Measurements from ENCODE around the gene GTF2F1. TPM values are rescaled to one million over a fixed set of nuclear protein-coding genes. Genes with fewer than 3 reads are reported as not detected.
"Not testable (repeated sequence)": the region's sequence is repeated elsewhere in the genome, so short reads cannot be mapped to it uniquely, and the experiment has no call there.

GTF2F1 gene
- polyA plus RNA-seq = 25.4 TPM

GRCh38 chr19:6393074-6393982, at the start of gene GTF2F1:
TSS of gene GTF2F1 (minus strand) at chr19:6393164. CDS start at chr19:6392995, 169 bp downstream.
- Mint-ChIP-seq H3K36me3 (peaks cover 6% of the 10 kb centered on the region), H3K4me1 (peaks cover 14 to 22% (median 16%) of the 10 kb centered on the region in 3 donors), H3K9me3 (no peaks in the 10 kb centered on the region), H3K27me3 (no peaks in the 10 kb centered on the region), H3K27ac (peak within 1 kb of the TSS; percentile 97 to 100 (median 99)), H3K4me3 (peak within 1 kb of the TSS; percentile 95 to 100 (median 98))

- Mint-ChIP-seq H3K4me3 (no peak overlapping the region), H3K9me3 (peaks cover 0 to 9% (median 1%) of the 10 kb centered on the region in 3 donors), H3K4me1 (peaks cover 0 to 2% (median 0%) of the 10 kb centered on the region in 3 donors), H3K36me3 (peaks cover 4% of the 10 kb centered on the region), H3K27me3 (no peaks in the 10 kb centered on the region), H3K27ac (no peak overlapping the region)
Observed at GRCh38 chr19:6442087-6442688, 49.2 kb upstream of the GTF2F1 start.

GRCh38 chr19:6440905-6441304, 47.9 kb upstream of the GTF2F1 start:
- no peaks in the 10 kb centered on the region for H3K27me3 Mint-ChIP-seq
- peaks cover 4% of the 10 kb centered on the region for H3K36me3 Mint-ChIP-seq
- H3K4me3 Mint-ChIP-seq = no peak overlapping the region
- H3K9me3 Mint-ChIP-seq = peaks cover 0 to 1% (median 0%) of the 10 kb centered on the region in 3 donors
- no peak overlapping the region for H3K27ac Mint-ChIP-seq
- peaks cover 0 to 2% (median 0%) of the 10 kb centered on the region in 3 donors for H3K4me1 Mint-ChIP-seq

- H3K9me3 Mint-ChIP-seq = no peaks in the 10 kb centered on the region
- peak overlapping the region in 1 of 3 donors; percentile 47 for H3K27ac Mint-ChIP-seq
- peaks cover 0 to 2% (median 0%) of the 10 kb centered on the region in 3 donors for H3K4me1 Mint-ChIP-seq
Observed at GRCh38 chr19:6439743-6440142, 46.8 kb upstream of the GTF2F1 start.

GRCh38 chr19:6433663-6434062, 40.7 kb upstream of the GTF2F1 start, which contains the start of gene SLC25A41:
TSS of gene SLC25A41 (minus strand) at chr19:6433763. CDS start at chr19:6433693, 70 bp downstream.
- H3K27me3 Mint-ChIP-seq = no peaks in the 10 kb centered on the region
- H3K27ac Mint-ChIP-seq = peak within 1 kb of the TSS in 1 of 3 donors; percentile 69
- H3K9me3 Mint-ChIP-seq = no peaks in the 10 kb centered on the region
- peaks cover under 1% of the 10 kb centered on the region for H3K36me3 Mint-ChIP-seq
- no peak within 1 kb of the TSS for H3K4me3 Mint-ChIP-seq
- H3K4me1 Mint-ChIP-seq = peaks cover 0 to 1% (median 0%) of the 10 kb centered on the region in 3 donors

More at GRCh38 chr19:6439743-6440142, 46.8 kb upstream of the GTF2F1 start:
- no peak overlapping the region for H3K4me3 Mint-ChIP-seq
- H3K36me3 Mint-ChIP-seq = peaks cover 4% of the 10 kb centered on the region
- no peaks in the 10 kb centered on the region for H3K27me3 Mint-ChIP-seq

GRCh38 chr19:6433165-6433564, 40.2 kb upstream of the GTF2F1 start:
- H3K4me3 Mint-ChIP-seq = no peak overlapping the region
- H3K4me1 Mint-ChIP-seq = no peaks in the 10 kb centered on the region
- no peaks in the 10 kb centered on the region for H3K9me3 Mint-ChIP-seq
- H3K27ac Mint-ChIP-seq = peak overlapping the region in 1 of 3 donors; percentile 69
- H3K27me3 Mint-ChIP-seq = no peaks in the 10 kb centered on the region
- H3K36me3 Mint-ChIP-seq = no peaks in the 10 kb centered on the region

- Mint-ChIP-seq H3K27me3 (no peaks in the 10 kb centered on the region), H3K9me3 (no peaks in the 10 kb centered on the region), H3K27ac (peak overlapping the region in 2 of 3 donors; percentile 10 to 53), H3K4me1 (no peaks in the 10 kb centered on the region), H3K4me3 (no peak overlapping the region), H3K36me3 (no peaks in the 10 kb centered on the region)
Observed at GRCh38 chr19:6431891-6432290, 38.9 kb upstream of the GTF2F1 start.

- Mint-ChIP-seq H3K36me3 (no peaks in the 10 kb centered on the region), H3K4me3 (no peak overlapping the region), H3K9me3 (no peaks in the 10 kb centered on the region)
Observed at GRCh38 chr19:6429419-6430221, 36.7 kb upstream of the GTF2F1 start.

GRCh38 chr19:6428692-6429418, 35.9 kb upstream of the GTF2F1 start:
- H3K27ac Mint-ChIP-seq, H3K9me3 Mint-ChIP-seq, H3K27me3 Mint-ChIP-seq, H3K36me3 Mint-ChIP-seq, H3K4me1 Mint-ChIP-seq, H3K4me3 Mint-ChIP-seq: not testable (repeated sequence)

More at GRCh38 chr19:6429419-6430221, 36.7 kb upstream of the GTF2F1 start:
- H3K27ac Mint-ChIP-seq = no peak overlapping the region
- H3K4me1 Mint-ChIP-seq = peaks cover 1 to 7% (median 4%) of the 10 kb centered on the region in 3 donors
- H3K27me3 Mint-ChIP-seq = no peaks in the 10 kb centered on the region

- Mint-ChIP-seq H3K4me1 (peaks cover 4 to 21% (median 13%) of the 10 kb centered on the region in 3 donors), H3K27ac (no peak overlapping the region), H3K4me3 (no peak overlapping the region), H3K36me3 (no peaks in the 10 kb centered on the region), H3K9me3 (no peaks in the 10 kb centered on the region), H3K27me3 (no peaks in the 10 kb centered on the region)
Observed at GRCh38 chr19:6427131-6427530, 34.2 kb upstream of the GTF2F1 start.

- Mint-ChIP-seq H3K27ac (peak overlapping the region; percentile 76 to 99 (median 80)), H3K4me1 (peaks cover 4 to 27% (median 16%) of the 10 kb centered on the region in 3 donors), H3K4me3 (peak overlapping the region in 3 of 4 donors; percentile 84 to 96 (median 90)), H3K36me3 (no peaks in the 10 kb centered on the region), H3K27me3 (no peaks in the 10 kb centered on the region), H3K9me3 (no peaks in the 10 kb centered on the region)
Observed at GRCh38 chr19:6425732-6426620, 33.0 kb upstream of the GTF2F1 start.

- Mint-ChIP-seq H3K9me3 (no peaks in the 10 kb centered on the region), H3K36me3 (no peaks in the 10 kb centered on the region), H3K4me3 (peak overlapping the region; percentile 66 to 96 (median 87)), H3K27me3 (no peaks in the 10 kb centered on the region), H3K4me1 (peaks cover 4 to 28% (median 16%) of the 10 kb centered on the region in 3 donors), H3K27ac (peak overlapping the region; percentile 76 to 99 (median 80))
Observed at GRCh38 chr19:6424939-6425731, 32.2 kb upstream of the GTF2F1 start.

All from IgD-negative memory B cell (primary cell).